Measurements from ENCODE around the gene YIPF1.

DNA sequence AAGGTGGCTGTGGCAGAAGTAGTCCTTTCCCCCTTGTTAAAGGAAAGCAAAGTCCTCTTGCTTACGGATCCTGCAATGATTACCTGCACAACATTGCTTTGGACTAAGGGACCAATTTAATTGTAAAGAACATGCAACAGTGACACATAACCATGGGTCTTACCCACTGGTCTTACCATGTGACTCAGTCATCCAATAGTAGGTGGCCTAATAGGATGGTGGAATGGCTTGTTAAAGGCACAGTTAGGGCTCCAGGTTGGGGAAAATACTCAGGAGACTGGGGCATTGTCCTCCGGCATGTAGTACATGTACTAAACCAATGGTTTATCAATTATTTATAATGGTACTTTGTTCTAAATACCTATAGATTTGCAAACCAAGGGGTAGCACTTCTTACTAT lies 2.1 kb upstream of the YIPF1 start:
- TF ChIP-seq, protein P1, sequence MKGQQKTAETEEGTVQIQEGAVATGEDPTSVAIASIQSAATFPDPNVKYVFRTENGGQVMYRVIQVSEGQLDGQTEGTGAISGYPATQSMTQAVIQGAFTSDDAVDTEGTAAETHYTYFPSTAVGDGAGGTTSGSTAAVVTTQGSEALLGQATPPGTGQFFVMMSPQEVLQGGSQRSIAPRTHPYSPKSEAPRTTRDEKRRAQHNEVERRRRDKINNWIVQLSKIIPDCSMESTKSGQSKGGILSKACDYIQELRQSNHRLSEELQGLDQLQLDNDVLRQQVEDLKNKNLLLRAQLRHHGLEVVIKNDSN (CRISPR knock-in tag; IDR thresholded peaks at IDR 0.05), result no peak
- no peak for TF ChIP-seq ZNF263 (CRISPR knock-in tag; IDR thresholded peaks at IDR 0.05; ENCODE audit: low read depth)
- TF ChIP-seq JUN (CRISPR knock-in tag; IDR thresholded peaks at IDR 0.05), result no peak
- TF ChIP-seq, protein P2, sequence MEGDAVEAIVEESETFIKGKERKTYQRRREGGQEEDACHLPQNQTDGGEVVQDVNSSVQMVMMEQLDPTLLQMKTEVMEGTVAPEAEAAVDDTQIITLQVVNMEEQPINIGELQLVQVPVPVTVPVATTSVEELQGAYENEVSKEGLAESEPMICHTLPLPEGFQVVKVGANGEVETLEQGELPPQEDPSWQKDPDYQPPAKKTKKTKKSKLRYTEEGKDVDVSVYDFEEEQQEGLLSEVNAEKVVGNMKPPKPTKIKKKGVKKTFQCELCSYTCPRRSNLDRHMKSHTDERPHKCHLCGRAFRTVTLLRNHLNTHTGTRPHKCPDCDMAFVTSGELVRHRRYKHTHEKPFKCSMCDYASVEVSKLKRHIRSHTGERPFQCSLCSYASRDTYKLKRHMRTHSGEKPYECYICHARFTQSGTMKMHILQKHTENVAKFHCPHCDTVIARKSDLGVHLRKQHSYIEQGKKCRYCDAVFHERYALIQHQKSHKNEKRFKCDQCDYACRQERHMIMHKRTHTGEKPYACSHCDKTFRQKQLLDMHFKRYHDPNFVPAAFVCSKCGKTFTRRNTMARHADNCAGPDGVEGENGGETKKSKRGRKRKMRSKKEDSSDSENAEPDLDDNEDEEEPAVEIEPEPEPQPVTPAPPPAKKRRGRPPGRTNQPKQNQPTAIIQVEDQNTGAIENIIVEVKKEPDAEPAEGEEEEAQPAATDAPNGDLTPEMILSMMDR (IDR thresholded peaks at IDR 0.05), result no peak
- TF ChIP-seq USF2 (CRISPR knock-in tag; IDR thresholded peaks at IDR 0.05), result no peak
- TF ChIP-seq ATF3 (CRISPR knock-in tag; conservative IDR thresholded peaks at IDR 0.05), result no peak
- no peak for TF ChIP-seq ATF1 (CRISPR knock-in tag; IDR thresholded peaks at IDR 0.05)
- no peak for TF ChIP-seq TCF7 (CRISPR knock-in tag; IDR thresholded peaks at IDR 0.05; ENCODE audit: low read depth)
- TF ChIP-seq, protein P3, sequence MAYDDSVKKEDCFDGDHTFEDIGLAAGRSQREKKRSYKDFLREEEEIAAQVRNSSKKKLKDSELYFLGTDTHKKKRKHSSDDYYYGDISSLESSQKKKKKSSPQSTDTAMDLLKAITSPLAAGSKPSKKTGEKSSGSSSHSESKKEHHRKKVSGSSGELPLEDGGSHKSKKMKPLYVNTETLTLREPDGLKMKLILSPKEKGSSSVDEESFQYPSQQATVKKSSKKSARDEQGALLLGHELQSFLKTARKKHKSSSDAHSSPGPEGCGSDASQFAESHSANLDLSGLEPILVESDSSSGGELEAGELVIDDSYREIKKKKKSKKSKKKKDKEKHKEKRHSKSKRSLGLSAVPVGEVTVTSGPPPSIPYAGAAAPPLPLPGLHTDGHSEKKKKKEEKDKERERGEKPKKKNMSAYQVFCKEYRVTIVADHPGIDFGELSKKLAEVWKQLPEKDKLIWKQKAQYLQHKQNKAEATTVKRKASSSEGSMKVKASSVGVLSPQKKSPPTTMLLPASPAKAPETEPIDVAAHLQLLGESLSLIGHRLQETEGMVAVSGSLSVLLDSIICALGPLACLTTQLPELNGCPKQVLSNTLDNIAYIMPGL (CRISPR knock-in tag; IDR thresholded peaks at IDR 0.05), result no peak
- TF ChIP-seq NR2C2 (CRISPR knock-in tag; IDR thresholded peaks at IDR 0.05), result no peak
- TF ChIP-seq TEAD4 (CRISPR knock-in tag; IDR thresholded peaks at IDR 0.05), result no peak
